ENCODE data around the gene RFWD3.

Gene RFWD3

GRCh38 chr16:74622005-74622404, 44.7 kb downstream of the RFWD3 start:
- DNase-seq (ENCODE audit: low read depth in 3 of 3): no peak

GRCh38 chr16:74617206-74617788, 49.4 kb downstream of the RFWD3 start:
- no peak for DNase-seq (ENCODE audit: low read depth in 3 of 3)

GRCh38 chr16:74611721-74612120, 55.0 kb downstream of the RFWD3 start:
- no peak for DNase-seq (ENCODE audit: low read depth in 3 of 3)

- peak in 1 of 3 experiments; percentile 23 for DNase-seq (ENCODE audit: low read depth in 3 of 3)
Observed at GRCh38 chr16:74608944-74609343, 57.7 kb downstream of the RFWD3 start.

- no peak for DNase-seq (ENCODE audit: low read depth in 3 of 3)
Observed at GRCh38 chr16:74608381-74608780, 58.3 kb downstream of the RFWD3 start.

GRCh38 chr16:74607962-74608356, 58.7 kb downstream of the RFWD3 start:
- DNase-seq (ENCODE audit: low read depth in 3 of 3): no peak

GRCh38 chr16:74607310-74607961, 59.2 kb downstream of the RFWD3 start:
- no peak for DNase-seq (ENCODE audit: low read depth in 3 of 3)

GRCh38 chr16:74606521-74607309, 60.0 kb downstream of the RFWD3 start, which contains the start of gene GLG1:
Gene GLG1 (minus strand): TSS chr16:74607114. CDS start chr16:74607094, 20 bp downstream.
- DNase-seq (ENCODE audit: low read depth in 3 of 3): peak; percentile 82 to 87 (median 82)

GRCh38 chr16:74605746-74606520, 60.7 kb downstream of the RFWD3 start:
- no peak for DNase-seq (ENCODE audit: low read depth in 3 of 3)

GRCh38 chr16:74605332-74605731, 61.3 kb downstream of the RFWD3 start:
- no peak for DNase-seq (ENCODE audit: low read depth in 3 of 3)

- no peak for DNase-seq (ENCODE audit: low read depth in 3 of 3)
Observed at GRCh38 chr16:74603848-74604247, 62.8 kb downstream of the RFWD3 start.

GRCh38 chr16:74601126-74601871, 65.4 kb downstream of the RFWD3 start:
- DNase-seq (ENCODE audit: low read depth in 3 of 3): peak in 2 of 3 experiments; percentile 21 to 36

GRCh38 chr16:74596586-74596985, 70.1 kb downstream of the RFWD3 start:
- DNase-seq (ENCODE audit: low read depth in 3 of 3): no peak

- no peak for DNase-seq (ENCODE audit: low read depth in 3 of 3)
Observed at GRCh38 chr16:74592847-74593246, 73.8 kb downstream of the RFWD3 start.

GRCh38 chr16:74591876-74592650, 74.6 kb downstream of the RFWD3 start:
- DNase-seq (ENCODE audit: low read depth in 3 of 3): no peak

- DNase-seq (ENCODE audit: low read depth in 3 of 3): no peak
Observed at GRCh38 chr16:74586948-74587347, 79.7 kb downstream of the RFWD3 start.

- DNase-seq (ENCODE audit: low read depth in 3 of 3): no peak
Observed at GRCh38 chr16:74585846-74586443, 80.7 kb downstream of the RFWD3 start.

GRCh38 chr16:74583926-74584666, 82.6 kb downstream of the RFWD3 start:
- no peak for DNase-seq (ENCODE audit: low read depth in 3 of 3)

GRCh38 chr16:74582970-74583369, 83.7 kb downstream of the RFWD3 start:
- DNase-seq (ENCODE audit: low read depth in 3 of 3): no peak
